ENCODE results near the gene COL19A1. TPM values are rescaled to one million over a fixed set of nuclear protein-coding genes. Genes with fewer than 3 reads are reported as not detected.

Gene COL19A1
- total and polyA plus RNA-seq, 9 of the 15 experiments (the other 6 are each of a cell fraction or from before 2014, with no cell fraction given), result not detected

- Histone ChIP-seq H3K79me2 (ENCODE audit: control insufficient read depth, insufficient read depth, low read length) (no peaks in the 10 kb centered on the region), H3K9ac (ENCODE audit: insufficient read depth in 1 of 2, low read depth in 2 of 2, low read length in 2 of 2) (no peak overlapping the region), H2AFZ (ENCODE audit: low read depth, low read length) (no peak overlapping the region), H3K27ac (ENCODE audit: extremely low read depth, low read depth, low read length) (no peak overlapping the region), H3K27me3 (ENCODE audit: control insufficient read depth in 2 of 2, insufficient read depth in 2 of 2, low read length in 2 of 2) (no peaks in the 10 kb centered on the region), H3K9me3 (replicated peaks; ENCODE audit: control insufficient read depth, insufficient read depth, low read depth, low read length) (no peaks in the 10 kb centered on the region), H3K4me1 (replicated peaks in 1 of 2; ENCODE audit: control insufficient read depth in 2 of 2, insufficient read depth in 2 of 2, low read length in 2 of 2) (no peaks in the 10 kb centered on the region), H3K4me3 (no peak overlapping the region), H3K36me3 (ENCODE audit: control insufficient read depth, insufficient read depth, low read length) (no peaks in the 10 kb centered on the region), H3K9me1 (ENCODE audit: control insufficient read depth, insufficient read depth, low read length) (no peaks in the 10 kb centered on the region), H4K20me1 (replicated peaks; ENCODE audit: control insufficient read depth, insufficient read depth, low read length) (no peaks in the 10 kb centered on the region), H3K4me2 (ENCODE audit: insufficient read depth, low read length) (no peak overlapping the region)
- 0% methylated on average over 2 of the region's 2 CpGs for WGBS (ENCODE audit: insufficient coverage, low coverage, missing lambda C conversion rate)
- CTCF ChIA-PET (ENCODE audit: low intra/inter-chr PET ratio), result no interaction called here
- TF ChIP-seq RBBP5 (IDR thresholded peaks at IDR 0.05; ENCODE audit: borderline replicate concordance, insufficient read depth, low read length, poor library complexity, severe bottlenecking) (no peak), NFIC (IDR thresholded peaks at IDR 0.05) (peak; percentile 79), TEAD4 (IDR thresholded peaks at IDR 0.05; ENCODE audit: low read length) (peak; percentile 30; the same call in 1 of the 2 replicates), TEAD4 (CRISPR knock-in tag; IDR thresholded peaks at IDR 0.05; ENCODE audit: borderline replicate concordance) (no peak), ARID1B (IDR thresholded peaks at IDR 0.05) (peak; percentile 33; the same call in 1 of the 2 replicates), KDM1A (IDR thresholded peaks at IDR 0.05) (0 out of 4 replicates have a peak, but pooled peaks of 1 of the 2 experiments have one; percentile 25), RNF219 (CRISPR knock-in tag; IDR thresholded peaks at IDR 0.05) (no peak), SMARCE1 (IDR thresholded peaks at IDR 0.05) (0 out of 2 replicates have a peak, but pooled peaks have one; percentile 22), CBFA2T2 (conservative IDR thresholded peaks at IDR 0.05) (0 out of 2 replicates have a peak, but pooled peaks have one; percentile 10), TEAD2 (tag; IDR thresholded peaks at IDR 0.05) (no peak), ZNF766 (CRISPR knock-in tag; conservative IDR thresholded peaks at IDR 0.05) (no peak), CBFA2T3 (IDR thresholded peaks at IDR 0.05) (peak; percentile 53), JUND (IDR thresholded peaks at IDR 0.05; ENCODE audit: borderline replicate concordance, low read depth, low read length) (0 out of 2 replicates have a peak, but pooled peaks have one; percentile 20), JUND (tag; IDR thresholded peaks at IDR 0.05; ENCODE audit: borderline replicate concordance, low read depth, low read length) (peak; percentile 20; the same call in 1 of the 3 replicates), HINFP (tag; conservative IDR thresholded peaks at IDR 0.05; ENCODE audit: low read depth) (no peak), DPF2 (IDR thresholded peaks at IDR 0.05) (0 out of 2 replicates have a peak, but pooled peaks have one; percentile 26), FOXM1 (IDR thresholded peaks at IDR 0.05; ENCODE audit: low read depth) (no peak), FOXM1 (CRISPR knock-in tag; IDR thresholded peaks at IDR 0.05; ENCODE audit: low read depth) (no peak), ZNF3 (CRISPR knock-in tag; IDR thresholded peaks at IDR 0.05) (no peak), TFE3 (CRISPR knock-in tag; IDR thresholded peaks at IDR 0.05) (no peak)
- POLR2A ChIA-PET, result interaction anchor here (0.6 kb wide), 1 partner anchor 509 kb away, joined by 3 read pairs; no protein-coding TSS in a partner anchor
- in situ Hi-C loops (cut with MboI) (no loop called here), intact Hi-C loops (cut with micrococcal nuclease) (no loop called here)
- DNase-seq (ENCODE audit: extremely low read depth in 1 of 4, low spot score in 3 of 4) (peak; percentile 11 to 38 (median 18)), FAIRE-seq (no peak), ATAC-seq (peak; percentile 51; the same call in 1 of the 3 replicates)
- no TSS peak for BruUV-seq (replicated peaks)
Observed at GRCh38 chr6:69974193-69974592, 107.8 kb downstream of the COL19A1 start.
